HL-60/S4 treated with phorbol 12-myristate 13-acetate at 8.2 ng/mL for 4 days and 3 days (cell line): ENCODE measurements around the gene NAP1L1.

Experiments used
- in situ Hi-C: fragments of 300-500 bp; cut with MboI; formaldehyde crosslinking; loops from 2 replicates; pipeline ENCODE4 v1.15.0; 2022; ENCODE audit warnings: low sequenced_read_pairs

Gene NAP1L1

GRCh38 chr12:76084863-76085519, 506 bp upstream of the NAP1L1 start:
- in situ Hi-C loops = loop anchor here (10.0 to 25.0 kb wide), 2 partner anchors 70 to 477 kb away; partner anchors contain the start of gene OSBPL8

GRCh38 chr12:76083246-76083903, 1.1 kb downstream of the NAP1L1 start:
- in situ Hi-C loops = loop anchor here (10.0 to 25.0 kb wide), 2 partner anchors 71 to 479 kb away; partner anchors contain the start of gene OSBPL8

DNA sequence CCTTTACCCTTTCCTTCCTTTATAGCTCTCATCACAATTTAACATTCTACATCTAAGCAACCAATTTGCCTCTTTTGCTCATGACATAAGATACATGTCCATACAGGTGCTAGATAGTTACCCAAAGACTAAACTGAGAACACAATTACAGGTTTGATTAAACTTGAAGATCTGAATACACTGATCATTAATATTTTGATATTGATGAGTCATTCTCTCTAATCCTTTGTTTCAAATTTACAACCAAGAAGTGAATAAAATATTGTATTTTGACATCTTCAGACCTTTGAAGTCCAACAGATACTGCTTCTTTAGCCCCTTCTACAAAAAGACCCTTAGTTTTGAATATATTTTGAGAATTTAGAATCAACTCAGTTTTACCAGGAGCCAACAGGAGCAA, 2.6 kb downstream of the NAP1L1 start:
- in situ Hi-C loops = loop anchor here (10.0 to 25.0 kb wide), 2 partner anchors 73 to 480 kb away; partner anchors contain the start of gene OSBPL8

DNA sequence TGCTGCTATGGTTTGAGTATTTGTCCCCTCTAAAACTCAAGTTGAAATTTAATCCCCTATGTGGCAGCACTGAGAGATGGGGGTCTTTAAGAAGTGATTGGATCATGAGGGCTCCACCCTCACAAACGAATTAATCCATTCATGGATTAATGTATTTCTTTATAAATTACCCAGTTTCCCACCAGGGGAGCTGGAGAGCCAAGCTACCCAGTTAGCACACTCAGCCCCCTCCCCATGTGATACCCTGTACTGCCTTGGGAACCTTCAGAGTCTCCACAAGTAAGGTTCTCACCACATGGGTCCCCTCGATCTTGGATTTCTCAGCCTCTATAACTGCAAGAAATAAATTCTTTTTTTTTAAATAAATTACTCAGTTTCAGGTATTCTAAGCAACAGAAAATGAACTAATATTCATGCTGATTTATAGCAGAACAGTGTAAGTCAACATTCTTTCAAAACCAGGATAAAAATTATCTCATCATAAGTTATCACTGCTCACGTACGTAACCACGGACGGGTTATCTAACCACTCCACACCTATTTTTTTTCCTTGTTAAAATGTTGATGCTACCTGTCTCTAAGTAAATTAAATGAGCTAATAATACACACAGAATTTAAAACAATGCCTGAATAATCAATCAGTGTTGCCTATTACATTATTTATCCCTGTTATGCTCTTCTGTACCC, 3.6 kb downstream of the NAP1L1 start:
- in situ Hi-C loops = loop anchor here (10.0 to 25.0 kb wide), 2 partner anchors 74 to 481 kb away; partner anchors contain the start of gene OSBPL8

DNA sequence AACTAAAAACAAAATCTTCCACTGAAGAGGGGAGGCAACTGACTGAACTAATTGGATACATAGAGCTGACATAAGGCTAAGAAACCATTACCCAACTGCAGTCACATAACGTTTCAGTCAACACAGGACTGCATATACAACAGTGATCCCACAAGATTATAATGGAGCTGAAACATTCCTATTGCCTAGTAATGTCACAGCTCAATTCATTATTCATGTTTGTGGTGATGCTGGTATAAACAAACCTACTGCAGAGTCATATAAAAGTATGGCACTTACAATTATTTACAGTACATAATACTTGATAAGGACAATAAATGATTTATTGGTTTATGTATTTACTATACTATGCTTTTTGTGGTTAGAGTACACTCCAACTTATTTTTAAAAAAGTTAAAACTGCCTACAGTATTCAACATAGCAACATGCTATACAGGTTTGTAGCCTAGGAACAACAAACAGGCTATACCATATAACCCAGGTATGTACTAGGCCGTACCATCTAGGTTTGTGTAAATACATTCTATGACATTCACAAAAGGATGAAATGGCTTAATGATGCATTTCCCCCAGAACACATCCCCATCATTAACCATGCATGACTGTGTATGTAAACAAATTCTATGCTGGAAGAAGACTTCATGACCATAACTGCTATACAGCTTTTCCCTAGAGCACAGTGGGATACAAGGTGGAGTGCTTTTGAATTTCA, 4.3 kb downstream of the NAP1L1 start:
- in situ Hi-C loops = loop anchor here (10.0 to 25.0 kb wide), 2 partner anchors 75 to 482 kb away; partner anchors contain the start of gene OSBPL8

- in situ Hi-C loops = loop anchor here (10.0 to 25.0 kb wide), 2 partner anchors 256 to 484 kb away; partner anchors contain the start of gene OSBPL8
Observed at GRCh38 chr12:76078748-76079147, 5.7 kb downstream of the NAP1L1 start.

DNA sequence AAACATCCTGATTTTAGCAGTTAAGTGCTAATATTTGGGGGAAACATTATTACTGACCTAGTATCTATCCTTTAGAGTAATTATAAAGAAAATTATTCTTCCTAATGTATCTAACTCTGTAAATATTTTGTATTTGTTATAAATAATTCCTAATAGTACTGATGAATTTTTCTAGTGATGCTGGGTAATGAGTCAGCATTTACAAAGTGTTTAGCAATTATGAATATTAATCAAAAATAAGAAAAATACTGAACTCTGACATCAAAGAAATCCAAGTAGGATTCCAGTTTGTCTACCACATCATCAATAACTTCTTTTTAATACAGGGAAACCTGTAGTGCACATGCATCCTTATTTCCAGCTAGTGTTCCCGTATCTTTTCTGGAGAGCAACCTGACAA, 9.0 kb downstream of the NAP1L1 start:
- in situ Hi-C loops = loop anchor here (10.0 to 25.0 kb wide), 2 partner anchors 259 to 487 kb away; partner anchors contain the start of gene OSBPL8

- in situ Hi-C loops = loop anchor here (10.0 to 25.0 kb wide), 2 partner anchors 260 to 487 kb away; partner anchors contain the start of gene OSBPL8
Observed at GRCh38 chr12:76074701-76075336, 9.7 kb downstream of the NAP1L1 start.

- in situ Hi-C loops = loop anchor here (10.0 kb wide), 1 partner anchor 261 kb away; no protein-coding TSS in a partner anchor
Observed at GRCh38 chr12:76073561-76073960, 10.9 kb downstream of the NAP1L1 start.

GRCh38 chr12:76072568-76072967, 11.9 kb downstream of the NAP1L1 start:
- in situ Hi-C loops = loop anchor here (10.0 kb wide), 1 partner anchor 262 kb away; no protein-coding TSS in a partner anchor

DNA sequence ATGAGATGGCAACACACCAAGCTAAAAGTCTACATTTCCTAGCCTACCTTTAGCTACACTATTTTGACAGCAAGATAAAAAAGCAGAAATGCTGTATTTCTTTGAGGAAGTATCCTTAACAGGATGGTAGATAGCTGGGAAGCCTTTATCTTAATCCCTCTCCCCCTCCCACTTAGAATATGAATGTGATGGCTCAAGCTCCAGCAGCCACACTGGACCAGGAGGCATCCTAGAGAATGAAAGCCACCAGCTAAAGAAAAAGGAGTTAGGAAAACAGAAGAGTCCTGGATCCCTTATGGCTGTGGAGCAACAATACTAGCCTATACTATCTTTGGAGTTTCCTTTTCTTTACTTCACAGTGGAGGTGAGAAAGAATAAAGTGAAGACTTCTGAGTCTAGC, 15.1 kb downstream of the NAP1L1 start:
- in situ Hi-C loops = no loop called here

GRCh38 chr12:76065917-76066316, 18.6 kb downstream of the NAP1L1 start:
- in situ Hi-C loops = no loop called here

GRCh38 chr12:76064904-76065303, 19.6 kb downstream of the NAP1L1 start:
- in situ Hi-C loops = no loop called here

GRCh38 chr12:76060111-76060510, 24.4 kb downstream of the NAP1L1 start:
- in situ Hi-C loops = no loop called here

- in situ Hi-C loops = no loop called here
Observed at GRCh38 chr12:76057326-76057725, 27.2 kb downstream of the NAP1L1 start.

DNA sequence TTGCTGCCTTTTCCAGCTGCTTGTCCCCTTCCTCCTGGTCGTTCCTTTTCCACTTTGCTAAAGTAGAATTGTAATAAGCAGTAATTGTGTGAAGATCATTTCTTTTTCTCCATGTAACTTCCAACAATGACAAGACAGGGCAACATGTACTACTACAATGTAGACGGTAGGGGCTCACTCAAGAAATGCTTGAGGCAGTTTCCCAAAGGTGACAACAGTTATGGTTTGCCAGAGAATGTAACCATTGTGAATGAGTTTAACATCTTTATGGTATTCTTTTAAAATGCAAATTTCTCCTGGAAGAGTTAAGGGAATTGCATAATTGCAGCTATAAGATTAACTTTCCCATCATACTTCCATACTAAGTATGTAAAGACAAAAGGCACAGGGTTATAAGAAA, 29.1 kb downstream of the NAP1L1 start:
- in situ Hi-C loops = no loop called here

- in situ Hi-C loops = loop anchor here (25.0 kb wide), 1 partner anchor 237 kb away; no protein-coding TSS in a partner anchor
Observed at GRCh38 chr12:76049575-76050251, 34.8 kb downstream of the NAP1L1 start.

GRCh38 chr12:76047742-76048141, 36.7 kb downstream of the NAP1L1 start:
- in situ Hi-C loops = loop anchor here (25.0 kb wide), 1 partner anchor 235 kb away; no protein-coding TSS in a partner anchor

DNA sequence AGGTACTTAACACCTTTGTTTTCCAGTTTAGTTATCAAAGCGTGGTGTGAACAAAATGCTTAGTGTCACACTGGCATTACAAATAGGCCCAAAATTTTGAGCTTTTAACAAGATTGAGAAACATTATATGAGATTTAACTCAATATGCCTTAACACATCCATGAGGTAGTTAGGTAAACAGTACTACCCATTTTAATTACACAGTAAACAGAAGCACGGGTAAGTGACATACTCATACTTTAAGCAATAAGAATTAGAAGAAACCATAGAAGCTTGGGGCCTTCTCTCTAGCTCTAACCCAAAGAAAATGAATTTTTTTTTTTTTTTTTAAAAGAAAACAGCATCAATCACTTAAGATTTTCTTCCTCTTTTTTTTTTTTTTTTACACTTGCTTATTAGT, 37.4 kb downstream of the NAP1L1 start:
- in situ Hi-C loops = loop anchor here (25.0 kb wide), 1 partner anchor 235 kb away; no protein-coding TSS in a partner anchor
